Islet precursor cell (in vitro differentiated cells): ENCODE data around the gene TXNDC16.
"Not testable (repeated sequence)": the region's sequence is repeated elsewhere in the genome, so short reads cannot be mapped to it uniquely, and the experiment has no call there.

Experiments
- DNase-seq: peaks from one replicate; pipeline ENCODE4 v3.0.0-alpha.2; 2018

The TXNDC16 gene

GRCh38 chr14:52552063-52552988 is at the start of gene TXNDC16, which contains the start of gene GPR137C:
TSS of gene TXNDC16 (minus strand) at chr14:52552505. CDS start at chr14:52543557, 8,948 bp downstream.
TSS of gene GPR137C (plus strand) at chr14:52552836. CDS start at chr14:52553148, 312 bp downstream.
- DNase-seq: peak; percentile 100

- DNase-seq: no peak
Observed at GRCh38 chr14:52599974-52600373, 47.7 kb upstream of the TXNDC16 start.

GRCh38 chr14:52598568-52598967 is 46.3 kb upstream of the TXNDC16 start:
- no peak for DNase-seq

- DNase-seq: no peak
Observed at GRCh38 chr14:52596861-52597260, 44.6 kb upstream of the TXNDC16 start.

- DNase-seq: peak; percentile 50
Observed at GRCh38 chr14:52596320-52596719, 44.0 kb upstream of the TXNDC16 start.

GRCh38 chr14:52590318-52590717 is 38.0 kb upstream of the TXNDC16 start:
- no peak for DNase-seq

- DNase-seq: no peak
Observed at GRCh38 chr14:52589646-52590045, 37.3 kb upstream of the TXNDC16 start.

GRCh38 chr14:52583544-52583943 is 31.2 kb upstream of the TXNDC16 start:
- no peak for DNase-seq

- no peak for DNase-seq
Observed at GRCh38 chr14:52575858-52576257, 23.6 kb upstream of the TXNDC16 start.

GRCh38 chr14:52568454-52568853 is 16.1 kb upstream of the TXNDC16 start:
- DNase-seq: not testable (repeated sequence)

- no peak for DNase-seq
Observed at GRCh38 chr14:52563120-52563519, 10.8 kb upstream of the TXNDC16 start.

GRCh38 chr14:52558688-52559087 is 6.4 kb upstream of the TXNDC16 start:
- DNase-seq: no peak

GRCh38 chr14:52553671-52554575 is 1.6 kb upstream of the TXNDC16 start:
- peak; percentile 83 for DNase-seq

- peak; percentile 77 for DNase-seq
Observed at GRCh38 chr14:52553002-52553670, 831 bp upstream of the TXNDC16 start.

- no peak for DNase-seq
Observed at GRCh38 chr14:52551696-52552062, 626 bp downstream of the TXNDC16 start.

GRCh38 chr14:52551205-52551604 is 1.1 kb downstream of the TXNDC16 start:
- DNase-seq: no peak

- no peak for DNase-seq
Observed at GRCh38 chr14:52550661-52551060, 1.6 kb downstream of the TXNDC16 start.

GRCh38 chr14:52547526-52547925 is 4.8 kb downstream of the TXNDC16 start:
- DNase-seq: no peak

- no peak for DNase-seq
Observed at GRCh38 chr14:52547027-52547426, 5.3 kb downstream of the TXNDC16 start.

- no peak for DNase-seq
Observed at GRCh38 chr14:52546318-52546670, 6.0 kb downstream of the TXNDC16 start.

GRCh38 chr14:52545584-52546317 is 6.6 kb downstream of the TXNDC16 start:
- no peak for DNase-seq

- no peak for DNase-seq
Observed at GRCh38 chr14:52538623-52539022, 13.7 kb downstream of the TXNDC16 start.
